H1 (cell line): ENCODE data around the gene GDPD4. TPM values are rescaled to one million over a fixed set of nuclear protein-coding genes. Genes with fewer than 3 reads are reported as not detected.

Experiments used
- CTCF ChIA-PET: fragments of 300-600 bp; sonication (Branson Sonifier 250); formaldehyde crosslinking; loops from one replicate; lab custom pipeline; 2021; ENCODE audit not compliant: partially characterized antibody; lab: Charles Lee
- POLR2A ChIA-PET: fragments of 300-600 bp; sonication (Branson Sonifier 250); formaldehyde crosslinking; loops from one replicate; lab custom pipeline; 2021; ENCODE audit warnings: inconsistent platforms; ENCODE audit not compliant: partially characterized antibody; lab: Charles Lee
- DNase-seq, 2 experiments: peaks; one replicate each; pipeline versions ENCODE4 v3.0.0 to v3.0.0-alpha.2; 2010 to 2022; ENCODE audit warnings: low spot score in 2 of 2, low read depth in 1 of 2, mixed read lengths in 1 of 2
- FAIRE-seq: peaks from 2 replicates; lab custom pipeline; 2011; peaks lifted over from hg19 to GRCh38; lab: Jason Lieb, UNC
- H2AFZ ChIP-seq: 2 replicates; pipeline ENCODE4 v1.8.1; 2012; ENCODE audit warnings: low read length, inconsistent platforms
- H2AK5ac ChIP-seq: 2 replicates; pipeline ENCODE4 v1.6.1; 2013; ENCODE audit warnings: low read depth, low read length
- H2BK120ac ChIP-seq: replicated peaks from 2 replicates; pipeline ENCODE3; 2013; ENCODE audit warnings: low read depth, low read length, inconsistent platforms
- H2BK12ac ChIP-seq: 2 replicates; pipeline ENCODE4 v1.6.1; 2013; ENCODE audit warnings: low read depth, low read length
- H2BK15ac ChIP-seq: 2 replicates; pipeline ENCODE4 v1.6.1; 2013; ENCODE audit warnings: low read length
- H2BK20ac ChIP-seq: 2 replicates; pipeline ENCODE4 v1.6.1; 2013; ENCODE audit warnings: low read length
- H2BK5ac ChIP-seq: 2 replicates; pipeline ENCODE4 v1.6.1; 2013; ENCODE audit warnings: low read depth, low read length
- H3K14ac ChIP-seq: 2 replicates; pipeline ENCODE4 v1.6.1; 2013; ENCODE audit warnings: inconsistent platforms; ENCODE audit not compliant: insufficient read length
- H3K18ac ChIP-seq: 2 replicates; pipeline ENCODE4 v1.6.1; 2013; ENCODE audit warnings: low read length; ENCODE audit errors: extremely low read depth
- H3K23ac ChIP-seq: 2 replicates; pipeline ENCODE4 v1.6.1; 2013; ENCODE audit warnings: inconsistent platforms; ENCODE audit not compliant: insufficient read length
- H3K23me2 ChIP-seq: 2 replicates; pipeline ENCODE4 v1.6.1; 2013; ENCODE audit warnings: low read depth, low read length
- H3K27ac ChIP-seq: 2 replicates; pipeline ENCODE4 v1.6.1; 2011; ENCODE audit warnings: low read depth, low read length, inconsistent platforms
- H3K27me3 ChIP-seq, 4 experiments: replicated peaks in 1 of 4; 1 replicate in 1 of 4; 2 replicates in 3 of 4; pipeline versions ENCODE4 v1.6.1 to v1.8.1; 2011 to 2013; ENCODE audit warnings: low read length in 3 of 4, mild to moderate bottlenecking in 3 of 4, inconsistent platforms in 2 of 4, mixed read lengths in 2 of 4, moderate library complexity in 1 of 4; ENCODE audit not compliant: control insufficient read depth in 3 of 4, insufficient read depth in 3 of 4; ENCODE audit errors: extremely low read depth in 1 of 4
- H3K36me3 ChIP-seq, 4 experiments: 2 replicates each; pipeline versions ENCODE4 v1.6.1 to v1.8.1; 2011 to 2013; ENCODE audit warnings: mild to moderate bottlenecking in 4 of 4, low read length in 3 of 4, moderate library complexity in 2 of 4, control low read depth in 1 of 4, inconsistent platforms in 1 of 4; ENCODE audit not compliant: insufficient read depth in 4 of 4, control insufficient read depth in 2 of 4
- H3K4ac ChIP-seq: replicated peaks from 2 replicates; pipeline ENCODE3; 2013; ENCODE audit warnings: low read length, low read depth, mixed read lengths, inconsistent platforms; ENCODE audit not compliant: insufficient read length
- H3K4me1 ChIP-seq, 4 experiments: replicated peaks in 1 of 4; 1 replicate in 1 of 4; 2 replicates in 3 of 4; pipeline versions ENCODE4 v1.6.1 to v1.8.1; 2011 to 2013; ENCODE audit warnings: low read length in 3 of 4, inconsistent platforms in 2 of 4, mixed read lengths in 1 of 4; ENCODE audit not compliant: insufficient read depth in 4 of 4, control insufficient read depth in 3 of 4
- H3K4me2 ChIP-seq, 2 experiments: 2 replicates each; pipeline versions ENCODE4 v1.6.1 to v1.8.1; 2011 to 2013; ENCODE audit warnings: low read depth in 2 of 2, low read length in 2 of 2, control low read depth in 1 of 2, inconsistent platforms in 1 of 2, mild to moderate bottlenecking in 1 of 2; ENCODE audit not compliant: insufficient read depth in 1 of 2
- H3K4me3 ChIP-seq, 4 experiments: fragments of 200-600, 300-600 bp in 1 of 4; sonication (generic), shearing (Covaris generic), sonication (Bioruptor Twin) in 1 of 4; 2 replicates each; pipeline versions ENCODE4 v1.5.1 to v1.8.1; 2011 to 2016; ENCODE audit warnings: low read length in 4 of 4, low read depth in 3 of 4, control low read depth in 2 of 4, inconsistent platforms in 2 of 4, mild to moderate bottlenecking in 2 of 4, mixed read lengths in 1 of 4, moderate library complexity in 1 of 4; ENCODE audit not compliant: insufficient read depth in 2 of 4; ENCODE audit errors: extremely low read depth in 1 of 4
- H3K56ac ChIP-seq: replicated peaks from 2 replicates; pipeline ENCODE3; 2013; ENCODE audit warnings: low read depth, mild to moderate bottlenecking, mixed read lengths, low read length, inconsistent platforms; ENCODE audit not compliant: insufficient read length
- H3K79me1 ChIP-seq: 2 replicates; pipeline ENCODE4 v1.6.1; 2013; ENCODE audit warnings: low read depth, low read length, control low read depth
- H3K79me2 ChIP-seq, 2 experiments: 2 replicates each; pipeline versions ENCODE4 v1.6.1 to v1.8.1; 2012 to 2013; ENCODE audit warnings: low read length in 2 of 2, mild to moderate bottlenecking in 2 of 2, inconsistent platforms in 1 of 2; ENCODE audit not compliant: insufficient read depth in 2 of 2, control insufficient read depth in 1 of 2
- H3K9ac ChIP-seq, 4 experiments: replicated peaks in 1 of 4; 1 replicate in 1 of 4; 2 replicates in 3 of 4; pipeline versions ENCODE4 v1.6.1 to v1.8.1; 2011 to 2013; ENCODE audit warnings: low read depth in 3 of 4, low read length in 3 of 4, control low read depth in 2 of 4, mild to moderate bottlenecking in 2 of 4, moderate library complexity in 2 of 4, inconsistent platforms in 1 of 4; ENCODE audit errors: extremely low read depth in 1 of 4
- H3K9me3 ChIP-seq, 2 experiments: 2 replicates each; pipeline versions ENCODE4 v1.6.1 to v1.8.1; 2012 to 2013; ENCODE audit warnings: mild to moderate bottlenecking in 2 of 2, moderate library complexity in 2 of 2, control low read depth in 1 of 2, inconsistent platforms in 1 of 2, low read depth in 1 of 2, low read length in 1 of 2, mixed read lengths in 1 of 2; ENCODE audit not compliant: insufficient read depth in 2 of 2
- H4K20me1 ChIP-seq, 2 experiments: replicated peaks in 1 of 2; 2 replicates each; pipeline versions ENCODE3 to v1.8.1; 2011 to 2013; ENCODE audit warnings: inconsistent platforms in 2 of 2, low read length in 2 of 2, mild to moderate bottlenecking in 1 of 2; ENCODE audit not compliant: insufficient read depth in 2 of 2, control insufficient read depth in 1 of 2
- H4K5ac ChIP-seq: 2 replicates; pipeline ENCODE4 v1.6.1; 2013; ENCODE audit warnings: low read length, low read depth, mixed read lengths, inconsistent platforms; ENCODE audit not compliant: insufficient read length
- H4K8ac ChIP-seq: 2 replicates; pipeline ENCODE4 v1.8.0; 2013; ENCODE audit warnings: mild to moderate bottlenecking, moderate library complexity, low read length, inconsistent platforms; ENCODE audit not compliant: insufficient read depth; ENCODE audit errors: extremely low read depth
- H4K91ac ChIP-seq: replicated peaks from 2 replicates; pipeline ENCODE3; 2013; ENCODE audit warnings: low read length, mixed read lengths, inconsistent platforms; ENCODE audit not compliant: insufficient read length
- CEBPB ChIP-seq: IDR thresholded peaks from 2 replicates; pipeline ENCODE4 v1.6.1; 2012; ENCODE audit warnings: low read depth, low read length
- WGBS, 2 experiments: shearing (Covaris generic) in 1 of 2; methylation state at CpG; one replicate each; pipeline versions ENCODE4 v1.1.6 to v1.1.7; 2013 to 2015; ENCODE audit warnings: low lambda C conversion rate in 2 of 2, mixed read lengths in 2 of 2, inconsistent platforms in 1 of 2, low coverage in 1 of 2, missing lambda C conversion rate in 1 of 2; ENCODE audit not compliant: insufficient replicate concordance in 2 of 2, insufficient coverage in 1 of 2, insufficient read length in 1 of 2; ENCODE audit errors: extremely low coverage in 1 of 2, missing lambda C conversion rate in 1 of 2; 5-methylcytosine and 5-hydroxymethylcytosine counted together
- polyA plus RNA-seq, 7 experiments: library from polyadenylated mRNA; depleted of rRNA in 3 of 7; stranded (reverse) in 5 of 7; unstranded in 2 of 7; fragments of >200 nt in 5 of 7; fragments of 200-250 nt in 2 of 7; gene quantifications; 1 replicate in 5 of 7; 2 replicates in 1 of 7; 4 replicates in 1 of 7; pipeline versions ENCODE4 v1.2.1 to v1.2.3, GENCODE V29; 2011 to 2013; ENCODE audit warnings: missing spikeins in 2 of 7, mixed read lengths in 2 of 7
- total RNA-seq: library from RNA; stranded (reverse); fragmentation: NEBNext Ultra II Directional; extraction: Animal tissue kit (Norgen Biotek cat#: 25700); gene quantifications from 2 replicates; pipeline ENCODE4 v1.2.1, GENCODE V29; 2021

The GDPD4 gene
- total and polyA plus RNA-seq, 2 of the 8 experiments (the other 6 are each of a cell fraction or from before 2014, with no cell fraction given) = not detected

- H2BK15ac ChIP-seq = no peak overlapping the region
- H2BK120ac ChIP-seq = no peak overlapping the region
- 85% methylated on average over 3 of the region's 3 CpGs; no CpG with 5 or more reads in 1 of the 2 experiments for WGBS, 2 experiments
- H3K9ac ChIP-seq = no peak overlapping the region
- no peaks in the 10 kb centered on the region for H4K20me1 ChIP-seq
- H3K27me3 ChIP-seq = no peaks in the 10 kb centered on the region
- H2BK5ac ChIP-seq = no peak overlapping the region
- H3K4ac ChIP-seq = no peak overlapping the region
- peaks cover 2 to 36% (median 19%) of the 10 kb centered on the region in 4 experiments; a peak in 6 of 8 replicates for H3K36me3 ChIP-seq
- no peak for TF ChIP-seq CEBPB
- TF ChIP-seq, all 59 proteins: peak for 0
- Histone ChIP-seq H3K4me2 (no peak overlapping the region), H3K23me2 (no peaks in the 10 kb centered on the region), H4K5ac (no peak overlapping the region), H2AK5ac (no peak overlapping the region), H3K56ac (no peak overlapping the region), H3K27ac (no peak overlapping the region), H2BK12ac (no peak overlapping the region), H3K4me1 (no peaks in the 10 kb centered on the region), H3K23ac (no peak overlapping the region), H2BK20ac (no peak overlapping the region), H3K79me1 (no peaks in the 10 kb centered on the region), H3K14ac (no peak overlapping the region), H2AFZ (no peak overlapping the region), H3K18ac (no peak overlapping the region), H3K79me2 (no peaks in the 10 kb centered on the region), H4K8ac (no peak overlapping the region), H3K4me3 (no peak overlapping the region), H3K9me3 (no peaks in the 10 kb centered on the region), H4K91ac (no peak overlapping the region)
- DNase-seq (no peak), FAIRE-seq (no peak)
- CTCF ChIA-PET = interaction anchor here (0.6 to 0.8 kb wide), 2 partner anchors 147 to 211 kb away, joined by 3 read pairs; no protein-coding TSS in a partner anchor
- POLR2A ChIA-PET = interaction anchor here (0.5 kb wide), 1 partner anchor 265 kb away, joined by 3 read pairs; no protein-coding TSS in a partner anchor
Observed at GRCh38 chr11:77345621-77346020, 44.1 kb upstream of the GDPD4 start.
